Measurements from ENCODE around the gene RIN1.

RIN1 gene

GRCh38 chr11:66294626-66295620, 41.3 kb downstream of the RIN1 start:
- no peak for DNase-seq
- H3K27ac ChIP-seq, result no peak overlapping the region
- no peak overlapping the region for H3K4me3 ChIP-seq (ENCODE audit: low read depth, low read length)
- no peak for TF ChIP-seq CTCF (IDR thresholded peaks at IDR 0.05; ENCODE audit: low read depth, low read length, missing control alignments)
- H3K27me3 ChIP-seq (replicated peaks), result peaks cover 19% of the 10 kb centered on the region
- in situ Hi-C loops (cut with HindIII; ENCODE audit: low pct_ligation_motif_present, low sequenced_read_pairs), result no loop called here
- no peaks in the 10 kb centered on the region for H3K36me3 ChIP-seq (replicated peaks)

GRCh38 chr11:66293777-66294625, 42.2 kb downstream of the RIN1 start:
- Histone ChIP-seq H3K36me3 (replicated peaks) (no peaks in the 10 kb centered on the region), H3K4me3 (ENCODE audit: low read depth, low read length) (no peak overlapping the region), H3K27me3 (replicated peaks) (peaks cover 19% of the 10 kb centered on the region), H3K27ac (no peak overlapping the region)
- no peak for TF ChIP-seq CTCF (IDR thresholded peaks at IDR 0.05; ENCODE audit: low read depth, low read length, missing control alignments)
- no peak for DNase-seq
- in situ Hi-C loops (cut with HindIII; ENCODE audit: low pct_ligation_motif_present, low sequenced_read_pairs), result no loop called here

GRCh38 chr11:66293352-66293751, 42.9 kb downstream of the RIN1 start:
- Histone ChIP-seq H3K27me3 (replicated peaks) (peaks cover 19% of the 10 kb centered on the region), H3K4me3 (ENCODE audit: low read depth, low read length) (no peak overlapping the region), H3K36me3 (replicated peaks) (no peaks in the 10 kb centered on the region), H3K27ac (no peak overlapping the region)
- in situ Hi-C loops (cut with HindIII; ENCODE audit: low pct_ligation_motif_present, low sequenced_read_pairs), result no loop called here
- no peak for DNase-seq
- no peak for TF ChIP-seq CTCF (IDR thresholded peaks at IDR 0.05; ENCODE audit: low read depth, low read length, missing control alignments)

- Histone ChIP-seq H3K4me3 (ENCODE audit: low read depth, low read length) (no peak overlapping the region), H3K27me3 (replicated peaks) (peaks cover 19% of the 10 kb centered on the region), H3K36me3 (replicated peaks) (peaks cover under 1% of the 10 kb centered on the region), H3K27ac (no peak overlapping the region)
- DNase-seq, result no peak
- TF ChIP-seq CTCF (IDR thresholded peaks at IDR 0.05; ENCODE audit: low read depth, low read length, missing control alignments), result no peak
- in situ Hi-C loops (cut with HindIII; ENCODE audit: low pct_ligation_motif_present, low sequenced_read_pairs), result no loop called here
These were observed 43.5 kb downstream of the RIN1 start for GRCh38 chr11:66292543-66293332.

GRCh38 chr11:66291706-66292542, 44.3 kb downstream of the RIN1 start, which contains the start of gene TMEM151A:
TMEM151A (plus strand) TSS chr11:66291894; CDS start chr11:66292014, 120 bp downstream.
- peaks cover 3% of the 10 kb centered on the region for H3K36me3 ChIP-seq (replicated peaks)
- in situ Hi-C loops (cut with HindIII; ENCODE audit: low pct_ligation_motif_present, low sequenced_read_pairs), result no loop called here
- no peak for TF ChIP-seq CTCF (IDR thresholded peaks at IDR 0.05; ENCODE audit: low read depth, low read length, missing control alignments)
- no peak within 1 kb of the TSS for H3K4me3 ChIP-seq (ENCODE audit: low read depth, low read length)
- H3K27me3 ChIP-seq (replicated peaks), result peaks cover 19% of the 10 kb centered on the region
- no peak within 1 kb of the TSS for H3K27ac ChIP-seq
- DNase-seq, result no peak

Data from brain microvascular endothelial cell (primary cell).